PFSK-1 (cell line): Measurements from ENCODE around the gene CACNA1I.

ENCODE experiments used
- FOXP2 ChIP-seq: optimal IDR thresholded peaks from 2 replicates; pipeline ENCODE3; 2011; ENCODE audit warnings: borderline replicate concordance, control low read depth, inconsistent platforms; ENCODE audit not compliant: insufficient read depth; ENCODE audit errors: extremely low read length, extremely low read depth
- POLR2AphosphoS5 ChIP-seq: IDR thresholded peaks from 2 replicates; pipeline ENCODE4 v1.6.1; 2012; ENCODE audit warnings: low read depth, mild to moderate bottlenecking, control low read depth, low read length, moderate library complexity
- REST ChIP-seq, 2 experiments: IDR thresholded peaks; 2 replicates each; pipeline versions ENCODE4 v1.6.1 to v1.8.0; 2011 to 2012; ENCODE audit warnings: low read depth in 2 of 2, low read length in 2 of 2, control low read depth in 1 of 2, inconsistent platforms in 1 of 2, mild to moderate bottlenecking in 1 of 2, moderate library complexity in 1 of 2; ENCODE audit not compliant: insufficient read depth in 1 of 2
- SIN3A ChIP-seq: IDR thresholded peaks from 2 replicates; pipeline ENCODE4 v1.6.1; 2012; ENCODE audit warnings: mild to moderate bottlenecking, low read length, moderate library complexity, borderline replicate concordance; ENCODE audit not compliant: insufficient read depth
- TAF1 ChIP-seq: IDR thresholded peaks from 2 replicates; pipeline ENCODE4 v1.6.1; 2012; ENCODE audit warnings: low read length, control low read depth, borderline replicate concordance; ENCODE audit not compliant: insufficient read depth

CACNA1I gene

GRCh38 chr22:39655004-39655579 is 84.5 kb downstream of the CACNA1I start:
- TF ChIP-seq REST (IDR thresholded peaks at IDR 0.05; ENCODE audit: insufficient read depth in 1 of 2, low read depth in 2 of 2, low read length in 2 of 2) (no peak), SIN3A (no peak), POLR2AphosphoS5 (no peak), FOXP2 (no peak), TAF1 (no peak)

- no peak for TF ChIP-seq TAF1
- TF ChIP-seq FOXP2, result no peak
- TF ChIP-seq POLR2AphosphoS5, result no peak
- TF ChIP-seq SIN3A, result no peak
- TF ChIP-seq REST (IDR thresholded peaks at IDR 0.05; ENCODE audit: insufficient read depth in 1 of 2, low read depth in 2 of 2, low read length in 2 of 2), result no peak
These were observed 85.3 kb downstream of the CACNA1I start for GRCh38 chr22:39655831-39656230.

- TF ChIP-seq POLR2AphosphoS5 (no peak), REST (IDR thresholded peaks at IDR 0.05; ENCODE audit: insufficient read depth in 1 of 2, low read depth in 2 of 2, low read length in 2 of 2) (no peak), TAF1 (no peak), SIN3A (no peak), FOXP2 (no peak)
These were observed 86.2 kb downstream of the CACNA1I start for GRCh38 chr22:39656495-39657490.

GRCh38 chr22:39658367-39658766 is 87.8 kb downstream of the CACNA1I start:
- TF ChIP-seq TAF1 (no peak), FOXP2 (no peak)

- TF ChIP-seq FOXP2 (no peak), POLR2AphosphoS5 (no peak), REST (IDR thresholded peaks at IDR 0.05; ENCODE audit: insufficient read depth in 1 of 2, low read depth in 2 of 2, low read length in 2 of 2) (no peak), SIN3A (no peak), TAF1 (no peak)
These were observed 88.4 kb downstream of the CACNA1I start for GRCh38 chr22:39658806-39659463.
